Smooth muscle cell (in vitro differentiated cells): ENCODE data around the gene RCAN3. TPM values are rescaled to one million over a fixed set of nuclear protein-coding genes. Genes with fewer than 3 reads are reported as not detected.

ENCODE experiments used
- DNase-seq: peaks from one replicate; lab custom pipeline; 2025; ENCODE audit not compliant: unreplicated experiment; lab: John Stamatoyannopoulos, UW
- H2AFZ ChIP-seq: fragments of 200-600 bp; sonication (generic); 2 replicates; pipeline ENCODE4 v1.6.0; 2016; ENCODE audit warnings: antibody characterized with exemption, low read depth, mild to moderate bottlenecking
- H3F3A ChIP-seq: fragments of 200-600 bp; sonication (generic); 2 replicates; pipeline ENCODE4 v1.6.0; 2017; ENCODE audit warnings: antibody characterized with exemption, low read depth
- H3K27ac ChIP-seq: fragments of 200-600 bp; sonication (generic); 2 replicates; pipeline ENCODE4 v1.5.1; 2016; ENCODE audit warnings: low read depth, mild to moderate bottlenecking
- H3K27me3 ChIP-seq: fragments of 200-600 bp; sonication (generic); 2 replicates; pipeline ENCODE4 v1.6.1; 2016; ENCODE audit warnings: low read depth, mild to moderate bottlenecking
- H3K36me3 ChIP-seq: fragments of 200-600 bp; sonication (generic); 2 replicates; pipeline ENCODE4 v1.5.1; 2016; ENCODE audit warnings: low read depth
- H3K4me1 ChIP-seq: fragments of 200-600 bp; sonication (generic); 2 replicates; pipeline ENCODE4 v1.5.1; 2016; ENCODE audit warnings: low read depth
- H3K4me2 ChIP-seq: fragments of 200-600 bp; sonication (generic); 2 replicates; pipeline ENCODE4 v1.6.0; 2016; ENCODE audit warnings: mild to moderate bottlenecking
- H3K4me3 ChIP-seq: fragments of 200-600 bp; sonication (generic); 2 replicates; pipeline ENCODE4 v1.5.1; 2016; ENCODE audit warnings: mild to moderate bottlenecking
- H3K79me2 ChIP-seq: fragments of 200-600 bp; sonication (generic); 2 replicates; pipeline ENCODE4 v1.6.0; 2016; ENCODE audit warnings: low read depth, mild to moderate bottlenecking
- H3K9ac ChIP-seq: fragments of 200-600 bp; sonication (generic); 2 replicates; pipeline ENCODE4 v1.6.0; 2016; ENCODE audit warnings: low read depth
- H3K9me3 ChIP-seq: fragments of 200-600 bp; sonication (generic); replicated peaks from 2 replicates; pipeline ENCODE4 v1.5.1; 2016; ENCODE audit warnings: low read depth
- H4K20me1 ChIP-seq: fragments of 200-600 bp; sonication (generic); 2 replicates; pipeline ENCODE4 v1.6.0; 2016; ENCODE audit warnings: low read depth
- WGBS: methylation state at CpG from one replicate; pipeline ENCODE4 v1.1.7; 2016; ENCODE audit warnings: low lambda C conversion rate; 5-methylcytosine and 5-hydroxymethylcytosine counted together
- polyA plus RNA-seq: library from polyadenylated mRNA; unstranded; fragments of >200 nt; fragmentation: Nextera tagmentation; extraction: Ambion mirVana; gene quantifications from 2 replicates; pipeline ENCODE4 v1.2.1, GENCODE V29; 2016
- total RNA-seq: library from RNA; depleted of rRNA; stranded (reverse); fragments of >200 nt; gene quantifications from 2 replicates; pipeline ENCODE4 v1.2.3, GENCODE V29; 2014
- TF ChIP-seq, protein P1 (sequence below): fragments of 200-600 bp; sonication (generic); IDR thresholded peaks from 2 replicates; pipeline ENCODE4 v1.5.1; 2017; ENCODE audit warnings: borderline replicate concordance, mild to moderate bottlenecking, antibody characterized with exemption; ENCODE audit not compliant: insufficient read depth, poor library complexity, severe bottlenecking

Gene RCAN3
- total and polyA plus RNA-seq, 2 experiments from 2014 or later: 4.5 to 20.0 TPM

DNA sequence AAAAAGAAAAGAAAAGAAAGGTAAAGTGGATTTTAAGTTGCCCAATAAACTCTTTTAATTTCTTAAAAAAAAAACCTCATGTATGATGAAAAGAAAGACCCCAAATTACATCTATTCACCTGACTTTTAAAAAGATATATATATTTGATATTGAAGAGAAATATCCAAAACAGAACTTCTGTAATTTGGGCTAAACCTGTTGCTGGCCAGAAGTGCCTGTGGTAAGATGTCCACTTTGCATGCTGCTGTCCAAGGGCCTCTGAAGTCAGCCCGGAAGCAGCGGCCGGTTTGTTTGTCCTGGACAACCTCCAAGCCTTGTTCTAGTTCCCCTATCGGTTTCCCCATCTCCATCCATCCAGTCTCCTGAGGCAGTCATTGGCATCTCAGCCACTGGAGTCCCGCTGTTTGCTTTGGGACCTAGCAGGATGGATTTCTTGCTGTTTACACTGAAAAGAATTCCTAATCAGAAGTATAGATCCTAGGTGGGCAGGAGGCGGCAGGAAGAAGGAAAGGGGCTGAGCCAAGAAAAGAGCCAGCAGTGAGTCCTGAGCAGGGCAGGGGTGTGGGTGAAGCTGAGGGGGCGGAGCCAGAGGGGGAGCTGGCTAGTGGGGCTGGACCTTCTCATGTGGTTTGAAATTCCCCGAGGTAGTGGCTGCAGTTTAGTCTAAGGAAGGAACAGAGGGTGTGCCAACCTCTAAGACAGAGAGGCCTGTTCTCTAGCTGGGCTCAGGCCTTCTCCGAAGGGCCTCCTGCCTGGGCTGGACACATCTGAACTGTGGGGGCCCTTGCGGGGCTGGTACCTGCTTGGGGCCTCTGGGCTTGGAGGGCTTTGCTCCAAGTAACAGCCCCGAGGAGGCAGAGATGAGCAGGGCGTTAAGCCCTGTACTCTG lies 56.5 kb downstream of the RCAN3 start:
- WGBS: 78% methylated on average over 12 of the region's 12 CpGs
- no peak overlapping the region for H2AFZ ChIP-seq
- no peaks in the 10 kb centered on the region for H3K36me3 ChIP-seq
- TF ChIP-seq, protein P1, sequence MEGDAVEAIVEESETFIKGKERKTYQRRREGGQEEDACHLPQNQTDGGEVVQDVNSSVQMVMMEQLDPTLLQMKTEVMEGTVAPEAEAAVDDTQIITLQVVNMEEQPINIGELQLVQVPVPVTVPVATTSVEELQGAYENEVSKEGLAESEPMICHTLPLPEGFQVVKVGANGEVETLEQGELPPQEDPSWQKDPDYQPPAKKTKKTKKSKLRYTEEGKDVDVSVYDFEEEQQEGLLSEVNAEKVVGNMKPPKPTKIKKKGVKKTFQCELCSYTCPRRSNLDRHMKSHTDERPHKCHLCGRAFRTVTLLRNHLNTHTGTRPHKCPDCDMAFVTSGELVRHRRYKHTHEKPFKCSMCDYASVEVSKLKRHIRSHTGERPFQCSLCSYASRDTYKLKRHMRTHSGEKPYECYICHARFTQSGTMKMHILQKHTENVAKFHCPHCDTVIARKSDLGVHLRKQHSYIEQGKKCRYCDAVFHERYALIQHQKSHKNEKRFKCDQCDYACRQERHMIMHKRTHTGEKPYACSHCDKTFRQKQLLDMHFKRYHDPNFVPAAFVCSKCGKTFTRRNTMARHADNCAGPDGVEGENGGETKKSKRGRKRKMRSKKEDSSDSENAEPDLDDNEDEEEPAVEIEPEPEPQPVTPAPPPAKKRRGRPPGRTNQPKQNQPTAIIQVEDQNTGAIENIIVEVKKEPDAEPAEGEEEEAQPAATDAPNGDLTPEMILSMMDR: no peak
- H3K79me2 ChIP-seq: no peaks in the 10 kb centered on the region
- H3K27me3 ChIP-seq: peaks cover 25% of the 10 kb centered on the region
- no peaks in the 10 kb centered on the region for H4K20me1 ChIP-seq
- H3K4me1 ChIP-seq: no peaks in the 10 kb centered on the region
- no peak overlapping the region for H3K9ac ChIP-seq
- no peak overlapping the region for H3K4me3 ChIP-seq
- H3K27ac ChIP-seq: no peak overlapping the region
- no peak for DNase-seq
- no peak overlapping the region for H3K4me2 ChIP-seq
- H3F3A ChIP-seq: no peaks in the 10 kb centered on the region
- H3K9me3 ChIP-seq: no peaks in the 10 kb centered on the region

DNA sequence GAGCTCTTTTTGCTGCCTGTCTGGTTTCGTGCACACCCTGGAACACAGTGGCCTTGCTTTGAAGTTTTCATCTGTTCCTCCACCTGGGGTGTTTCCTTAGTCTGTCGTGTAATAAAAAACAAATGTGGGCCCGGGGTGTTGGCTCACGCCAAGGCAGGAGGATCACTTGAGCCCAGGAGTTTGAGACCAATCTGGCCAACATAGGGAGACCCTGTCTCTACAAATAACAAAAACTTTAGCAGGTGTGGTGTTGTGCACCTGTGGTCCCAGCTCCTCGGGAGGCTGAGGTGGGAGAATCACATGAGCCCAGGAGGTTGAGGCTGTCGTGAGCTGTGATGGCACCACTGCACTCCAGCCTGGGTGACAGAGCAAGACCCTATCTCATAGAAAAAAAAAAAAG lies 57.7 kb downstream of the RCAN3 start:
- Histone ChIP-seq H2AFZ (no peak overlapping the region), H3K4me1 (no peaks in the 10 kb centered on the region), H3K9me3 (no peaks in the 10 kb centered on the region), H3K79me2 (no peaks in the 10 kb centered on the region), H3K27ac (no peak overlapping the region), H3K4me3 (no peak overlapping the region), H3K9ac (no peak overlapping the region), H3K4me2 (no peak overlapping the region), H3F3A (no peaks in the 10 kb centered on the region), H3K36me3 (no peaks in the 10 kb centered on the region), H3K27me3 (peaks cover 23% of the 10 kb centered on the region), H4K20me1 (no peaks in the 10 kb centered on the region)
- 91% methylated on average over 6 of the region's 6 CpGs for WGBS
- no peak for DNase-seq
- TF ChIP-seq, protein P1: no peak

DNA sequence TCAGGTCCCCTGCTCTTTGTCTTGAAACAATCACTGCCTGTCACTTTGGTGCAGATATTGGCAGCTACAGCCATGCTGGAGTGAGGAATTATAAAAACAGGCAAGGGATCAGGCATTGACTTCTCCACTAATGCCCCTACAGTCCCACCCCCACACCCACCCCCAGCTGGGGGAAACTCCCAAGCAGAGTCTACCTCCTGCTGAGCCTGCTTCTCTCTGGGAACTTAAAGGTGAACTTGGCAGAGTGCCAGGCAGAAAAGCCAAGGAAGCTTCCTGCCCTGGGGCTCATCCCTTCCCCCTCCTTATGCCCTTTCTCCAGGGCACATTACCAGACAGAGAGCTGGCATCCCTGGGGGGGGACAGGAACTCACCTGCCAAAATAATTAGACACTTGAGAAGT lies 60.0 kb downstream of the RCAN3 start:
- TF ChIP-seq, protein P1: no peak
- Histone ChIP-seq H3K36me3 (no peaks in the 10 kb centered on the region), H3F3A (no peaks in the 10 kb centered on the region), H3K4me3 (no peak overlapping the region), H3K27me3 (peaks cover under 1% of the 10 kb centered on the region), H3K4me2 (no peak overlapping the region), H3K4me1 (no peaks in the 10 kb centered on the region), H2AFZ (no peak overlapping the region), H3K9ac (no peak overlapping the region), H3K27ac (no peak overlapping the region), H4K20me1 (no peaks in the 10 kb centered on the region), H3K79me2 (no peaks in the 10 kb centered on the region), H3K9me3 (no peaks in the 10 kb centered on the region)
- DNase-seq: no peak

DNA sequence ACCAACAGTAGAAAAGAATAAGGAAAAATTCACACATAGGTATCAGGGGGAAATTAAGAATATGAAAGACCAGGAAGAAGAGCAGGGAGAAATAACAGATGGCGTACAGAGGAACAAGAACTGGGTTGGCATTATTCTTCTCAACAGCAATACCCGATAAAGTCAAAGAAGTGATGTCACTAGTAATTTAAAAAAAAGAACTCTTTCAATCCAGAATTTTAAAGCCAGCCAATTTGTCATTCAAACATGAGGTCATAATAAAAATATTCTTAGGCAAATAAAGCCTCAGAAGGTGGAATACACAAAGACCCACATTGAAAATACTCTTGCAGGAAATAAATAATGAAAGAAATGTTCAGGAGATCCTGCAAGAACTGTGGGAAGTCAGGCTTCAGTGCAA lies 62.1 kb downstream of the RCAN3 start:
- Histone ChIP-seq H3K36me3 (no peaks in the 10 kb centered on the region), H3K27ac (no peak overlapping the region), H3K9ac (no peak overlapping the region), H3K9me3 (no peaks in the 10 kb centered on the region), H4K20me1 (no peaks in the 10 kb centered on the region), H2AFZ (no peak overlapping the region), H3K4me1 (no peaks in the 10 kb centered on the region), H3K4me3 (no peak overlapping the region), H3K79me2 (no peaks in the 10 kb centered on the region), H3F3A (no peaks in the 10 kb centered on the region), H3K27me3 (no peaks in the 10 kb centered on the region), H3K4me2 (no peak overlapping the region)
- 63% methylated on average over 2 of the region's 2 CpGs for WGBS
- TF ChIP-seq, protein P1: no peak
- no peak for DNase-seq
